Measurements from ENCODE around the gene FBXL17.

GRCh38 chr5:108249095-108249784, 132.7 kb downstream of the FBXL17 start:
- TF ChIP-seq SMC3 (IDR thresholded peaks at IDR 0.05) (no peak), CTCF (IDR thresholded peaks at IDR 0.05) (no peak)

Measured in A549 (cell line).